Stomach (tissue), 4 donors: ENCODE data around the gene ZNF507.
"Not testable (repeated sequence)": the region's sequence is repeated elsewhere in the genome, so short reads cannot be mapped to it uniquely, and the experiment has no call there.

Experiments
- CTCF ChIP-seq, 7 experiments: fragments of 450-650 bp in 4 of 7; fragments of 200-600 bp in 3 of 7; sonication (generic) in 3 of 7; IDR thresholded peaks; one replicate each; pipeline ENCODE4 v1.5.1; 2016 to 2019; ENCODE audit warnings: antibody characterized with exemption in 7 of 7, control low read depth in 2 of 7, mild to moderate bottlenecking in 1 of 7
- EP300 ChIP-seq: sonication (generic); formaldehyde crosslinking; IDR thresholded peaks from one replicate; pipeline ENCODE4 v1.6.1; 2017; ENCODE audit warnings: antibody characterized with exemption
- POLR2A ChIP-seq, 4 donors: fragments of 450-650 bp; IDR thresholded peaks; one replicate each; pipeline ENCODE4 v1.6.1; 2016; ENCODE audit warnings: antibody characterized with exemption in 4 of 4, control low read depth in 2 of 4, mild to moderate bottlenecking in 1 of 4, moderate library complexity in 1 of 4
- POLR2AphosphoS5 ChIP-seq, 3 donors: sonication (generic); formaldehyde crosslinking; IDR thresholded peaks; one replicate each; pipeline ENCODE4 v1.6.1; 2016; ENCODE audit warnings: antibody characterized with exemption in 3 of 3

GRCh38 chr19:32423944-32424343 is 78.5 kb downstream of the ZNF507 start:
- not testable (repeated sequence) for TF ChIP-seq CTCF (IDR thresholded peaks at IDR 0.05); POLR2A (IDR thresholded peaks at IDR 0.05); POLR2AphosphoS5 (IDR thresholded peaks at IDR 0.05); EP300
